GM21529 (cell line): Measurements from ENCODE around the gene ITGB3BP.
"Not testable (repeated sequence)": the region's sequence is repeated elsewhere in the genome, so short reads cannot be mapped to it uniquely, and the experiment has no call there.

Source experiments
- ATAC-seq: cut with Tn5 transposase; IDR thresholded peaks from one replicate; pipeline ENCODE4 v1.9.1; 2021; ENCODE audit not compliant: unreplicated experiment

ITGB3BP gene

GRCh38 chr1:63509718-63510117 is 13.3 kb downstream of the ITGB3BP start:
- no peak for ATAC-seq

- ATAC-seq = no peak
These were observed 16.2 kb downstream of the ITGB3BP start for GRCh38 chr1:63506782-63507181.

GRCh38 chr1:63501256-63501655 is 21.8 kb downstream of the ITGB3BP start:
- ATAC-seq = no peak

GRCh38 chr1:63498106-63498505 is 24.9 kb downstream of the ITGB3BP start:
- ATAC-seq = no peak

GRCh38 chr1:63497577-63497976 is 25.4 kb downstream of the ITGB3BP start:
- ATAC-seq = no peak

GRCh38 chr1:63487336-63488065 is 35.5 kb downstream of the ITGB3BP start:
- ATAC-seq = no peak

GRCh38 chr1:63486629-63487028 is 36.4 kb downstream of the ITGB3BP start:
- ATAC-seq = no peak

GRCh38 chr1:63480057-63480456 is 43.0 kb downstream of the ITGB3BP start:
- ATAC-seq = no peak

DNA sequence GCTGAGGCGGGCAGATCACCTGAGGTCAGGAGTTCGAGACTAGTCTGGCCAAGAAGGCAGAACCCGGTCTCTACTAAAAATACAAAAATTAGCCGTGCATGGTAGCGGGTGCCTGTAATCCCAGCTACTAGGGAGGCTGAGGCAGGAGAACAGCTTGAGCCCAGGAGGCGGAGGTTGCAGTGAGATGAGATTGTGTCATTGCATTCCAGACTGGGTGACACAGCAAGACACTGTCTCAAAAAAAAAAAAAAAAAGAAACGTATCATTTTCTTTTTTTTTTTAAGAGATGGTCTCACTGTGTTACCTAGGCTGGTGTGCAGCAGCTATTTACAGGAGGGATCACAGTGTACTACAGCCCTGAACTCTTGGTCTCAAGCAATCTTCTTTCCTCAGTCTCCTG is 47.3 kb downstream of the ITGB3BP start:
- no peak for ATAC-seq

- ATAC-seq = not testable (repeated sequence)
These were observed 54.3 kb downstream of the ITGB3BP start for GRCh38 chr1:63468683-63469082.

DNA sequence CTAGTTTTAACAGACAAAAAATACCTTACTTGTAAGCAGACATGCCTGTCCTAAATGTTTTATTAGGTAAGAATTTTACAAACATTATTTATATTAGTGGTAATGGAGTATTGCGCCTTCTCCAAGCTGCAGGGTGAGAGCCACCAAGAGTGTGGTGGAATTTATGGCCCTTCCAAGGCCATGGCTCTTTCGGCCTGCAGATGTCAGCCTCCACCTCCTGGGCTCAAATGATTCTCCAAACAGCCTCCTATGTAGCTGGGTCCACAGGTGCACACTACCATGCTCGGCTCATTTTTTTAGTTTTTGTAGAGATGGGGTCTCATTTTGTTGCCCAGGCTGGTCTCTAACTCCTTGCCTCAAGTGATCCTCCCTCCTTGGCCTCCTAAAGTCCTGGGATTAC is 56.3 kb downstream of the ITGB3BP start:
- ATAC-seq = no peak

GRCh38 chr1:63466181-63466580 is 56.8 kb downstream of the ITGB3BP start:
- ATAC-seq = no peak

- ATAC-seq = no peak
These were observed 59.8 kb downstream of the ITGB3BP start for GRCh38 chr1:63463248-63463647.

- ATAC-seq = no peak
These were observed 61.3 kb downstream of the ITGB3BP start for GRCh38 chr1:63461661-63462230.

DNA sequence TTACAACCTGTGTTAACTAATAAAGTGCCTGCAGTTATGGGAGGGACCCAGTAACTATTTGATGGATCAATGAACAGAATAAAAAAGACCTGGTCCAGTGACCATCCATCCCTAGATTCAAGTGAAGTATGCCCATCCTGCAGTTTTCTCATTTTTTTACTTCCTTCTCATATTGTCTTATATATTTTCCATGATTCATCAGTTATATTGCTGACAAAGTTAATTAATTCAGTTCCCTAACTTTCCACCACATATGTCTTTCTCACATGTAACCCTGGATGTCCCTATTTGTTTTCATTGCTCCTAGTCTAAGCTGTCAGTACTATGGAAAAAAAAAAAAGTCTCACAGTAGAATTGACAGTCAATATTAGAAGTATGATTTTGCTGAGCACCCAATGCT is 64.3 kb downstream of the ITGB3BP start:
- no peak for ATAC-seq

GRCh38 chr1:63454269-63454668 is 68.8 kb downstream of the ITGB3BP start:
- no peak for ATAC-seq

- no peak for ATAC-seq
These were observed 69.8 kb downstream of the ITGB3BP start for GRCh38 chr1:63453232-63453631.

GRCh38 chr1:63450416-63450815 is 72.6 kb downstream of the ITGB3BP start:
- no peak for ATAC-seq

DNA sequence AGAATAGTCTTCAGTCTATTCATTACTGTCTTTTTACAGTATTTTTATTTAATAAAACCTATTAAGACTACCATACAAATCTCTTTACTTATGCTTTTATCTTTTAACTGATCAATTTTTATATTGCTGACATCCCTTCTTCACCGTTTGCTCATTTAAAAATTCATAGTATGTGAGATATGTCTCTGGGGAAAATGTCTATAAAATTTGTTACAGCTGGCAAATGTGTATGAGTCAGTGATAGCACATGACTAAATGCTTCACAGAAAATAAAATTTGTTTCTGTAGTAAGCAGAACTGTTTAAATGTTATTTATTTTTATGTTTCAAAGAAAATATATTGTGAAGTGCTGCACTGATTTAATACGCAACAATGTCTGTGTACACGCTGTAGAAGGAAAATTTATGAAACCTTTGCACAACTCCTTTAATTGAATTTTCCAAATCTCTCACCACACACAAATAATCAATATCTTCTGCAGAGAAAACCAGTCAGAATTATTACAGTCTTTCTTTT is 74.2 kb downstream of the ITGB3BP start:
- ATAC-seq = no peak

GRCh38 chr1:63442141-63442475 is 80.9 kb downstream of the ITGB3BP start:
- no peak for ATAC-seq

GRCh38 chr1:63435161-63435560 is 87.9 kb downstream of the ITGB3BP start:
- ATAC-seq = no peak

DNA sequence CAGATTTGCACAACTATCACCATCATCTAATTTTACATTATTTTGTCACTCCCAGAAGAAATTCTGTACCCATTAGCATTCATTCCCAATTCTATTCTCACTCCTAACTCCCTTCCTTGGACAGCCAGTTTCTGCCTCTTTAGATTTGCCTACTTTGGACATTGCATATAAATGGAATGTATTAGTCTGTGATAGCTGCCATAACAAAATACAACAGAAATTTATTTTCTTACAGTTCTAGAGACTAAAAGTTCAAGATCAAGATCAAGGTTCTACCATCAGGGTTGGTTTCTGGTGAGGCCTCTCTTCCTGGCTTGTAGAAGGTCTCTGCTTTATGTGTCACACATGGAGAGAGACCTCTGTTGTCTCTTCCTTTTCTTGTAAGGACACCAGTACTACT is 93.7 kb downstream of the ITGB3BP start:
- ATAC-seq = no peak

DNA sequence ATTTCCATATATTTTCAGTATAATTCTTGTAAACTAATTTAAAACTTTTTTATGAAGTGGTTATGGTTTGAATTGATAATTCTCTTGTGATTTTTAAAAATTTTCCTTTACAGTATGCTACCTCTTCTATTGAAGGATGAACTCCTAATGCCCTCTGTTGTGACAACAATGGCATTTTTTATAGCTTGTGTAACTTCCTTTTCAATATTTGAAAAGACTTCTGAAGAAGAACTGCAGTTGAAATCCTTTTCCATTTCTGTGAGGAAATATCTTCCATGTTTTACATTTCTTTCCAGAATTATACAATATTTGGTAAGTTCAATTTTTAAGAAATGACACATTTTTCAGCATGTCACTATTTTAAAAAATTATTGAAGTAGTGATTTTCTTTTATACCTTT is 94.2 kb downstream of the ITGB3BP start:
- ATAC-seq = no peak
